Medulla oblongata (tissue), 1 donor: Measurements from ENCODE around the gene NEK4.
"Not testable (repeated sequence)": the region's sequence is repeated elsewhere in the genome, so short reads cannot be mapped to it uniquely, and the experiment has no call there.

Source experiments
- DNase-seq: peaks from one replicate; pipeline ENCODE4 v3.0.0-alpha.2; 2015; ENCODE audit errors: extremely low spot score

NEK4 gene

DNA sequence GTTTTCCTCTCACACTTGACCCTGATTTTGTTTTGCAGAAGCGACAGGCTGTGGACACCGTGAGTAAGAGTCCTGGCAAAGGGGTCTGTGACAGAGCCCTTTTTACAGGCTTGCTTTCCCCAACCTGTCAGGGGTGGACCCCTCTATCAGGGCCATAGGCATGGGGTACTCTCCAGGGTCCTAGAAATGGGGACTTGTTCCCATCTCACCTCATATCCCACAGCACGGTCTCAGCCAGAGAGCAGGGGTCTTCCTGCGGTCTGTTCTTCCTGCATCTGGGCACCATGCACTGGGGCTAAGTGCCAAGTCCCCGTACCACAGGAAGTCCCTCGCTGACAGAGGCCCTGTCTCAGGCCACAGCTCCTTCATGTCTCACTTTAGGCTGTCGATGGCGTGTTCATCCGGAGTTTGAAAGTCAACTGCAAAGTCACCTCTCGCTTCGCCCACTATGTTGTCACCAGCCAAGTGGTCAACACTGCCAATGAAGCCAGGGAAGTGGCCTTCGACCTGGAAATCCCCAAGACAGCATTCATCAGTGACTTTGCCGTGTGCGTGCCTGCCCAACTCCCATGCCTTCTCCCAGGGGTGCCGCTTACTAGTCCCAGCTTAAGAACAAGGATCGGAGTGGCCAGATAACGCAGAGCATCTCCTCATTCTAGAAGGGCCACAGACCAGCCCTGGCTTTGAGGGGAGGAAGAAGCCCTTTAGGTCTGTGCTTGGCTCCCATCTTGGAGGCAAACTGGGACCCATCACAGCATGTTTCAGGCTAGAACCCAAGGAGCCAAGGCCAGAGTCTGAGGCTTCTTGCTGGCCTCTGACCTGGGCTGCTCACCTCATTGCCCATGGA, 7.4 kb upstream of the NEK4 start:
- DNase-seq, result no peak

DNA sequence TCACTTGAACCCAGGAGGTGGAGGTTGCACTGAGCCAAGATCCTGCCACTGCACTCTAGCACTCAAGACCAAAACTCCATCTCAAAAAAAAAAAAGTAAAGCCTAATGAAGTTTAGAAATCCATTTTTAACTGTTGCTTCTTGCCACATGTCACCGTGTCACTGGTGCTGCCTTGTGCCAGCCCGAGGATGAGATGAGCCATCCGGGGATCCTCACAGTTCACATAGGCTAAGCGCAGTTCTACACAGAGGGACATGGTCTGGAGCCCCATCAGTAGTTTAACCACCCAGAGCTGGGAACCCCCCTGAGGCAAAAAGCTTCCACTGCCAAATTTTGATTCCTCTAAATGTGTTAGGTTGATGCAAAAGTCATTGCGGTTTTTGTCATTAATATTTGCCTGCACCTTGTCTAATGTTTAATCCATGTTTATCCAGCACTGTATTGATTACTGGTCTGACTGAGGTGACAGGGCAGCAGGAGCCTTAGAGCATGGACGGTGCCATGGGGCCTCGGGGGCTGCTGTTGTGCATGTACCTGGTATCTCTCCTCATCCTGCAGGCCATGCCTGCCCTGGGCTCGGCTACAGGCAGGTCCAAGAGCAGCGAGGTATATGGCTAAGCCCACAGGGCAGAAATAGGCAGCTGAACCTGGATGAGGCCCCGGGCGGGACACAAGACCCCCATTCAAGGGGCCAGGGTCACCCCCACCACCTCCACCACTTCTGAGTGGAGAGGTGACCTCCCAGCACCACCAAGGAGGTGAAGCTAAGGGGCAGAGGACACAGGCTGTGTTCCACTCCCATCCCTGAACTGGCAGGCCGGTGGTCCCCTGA, 6.6 kb upstream of the NEK4 start, which contains the start of gene ITIH1:
Gene ITIH1, plus strand, starts transcription at position 473 of the 832 bp plus-strand sequence. Its CDS starts 17 bp downstream, at position 490.
- DNase-seq, result no peak

DNA sequence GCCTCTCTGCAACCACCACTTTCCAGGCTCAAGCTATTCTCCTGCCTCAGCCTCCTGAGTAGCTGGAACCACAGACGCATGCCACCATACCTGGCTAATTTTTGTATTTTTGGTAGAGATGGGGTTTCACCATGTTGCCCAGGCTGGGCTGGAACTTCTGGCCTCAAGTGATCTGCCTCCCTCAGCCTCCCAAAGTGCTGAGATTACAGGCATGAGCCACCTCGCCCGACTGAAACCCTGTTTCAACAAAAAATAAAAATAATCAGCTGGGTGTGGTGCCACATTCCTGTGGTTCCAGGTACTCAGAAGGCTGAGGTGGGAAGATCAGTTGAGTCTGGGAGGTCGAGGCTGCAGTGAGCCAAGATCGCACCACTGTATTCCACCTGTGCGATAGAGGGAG, 5.7 kb upstream of the NEK4 start:
- not testable (repeated sequence) for DNase-seq

DNA sequence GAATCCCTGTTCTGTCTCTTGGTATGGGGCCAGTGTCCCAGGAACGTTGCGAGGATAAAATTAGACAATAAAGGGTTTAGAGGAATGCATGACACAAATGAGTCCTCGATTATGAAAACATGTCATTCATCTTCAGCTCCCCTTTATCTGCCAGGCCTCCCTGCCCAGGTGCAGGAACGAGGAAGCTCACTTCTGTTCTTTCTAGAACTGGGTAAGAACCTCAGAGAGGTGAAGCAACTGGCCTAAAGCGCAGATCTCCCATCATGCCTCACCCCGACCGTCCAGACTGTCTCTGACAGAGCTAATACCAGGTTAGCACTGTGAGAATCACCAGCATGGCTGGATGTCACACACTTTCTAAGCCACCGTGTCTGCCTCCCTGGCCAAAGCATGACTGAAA, 5.1 kb upstream of the NEK4 start:
- no peak for DNase-seq

DNA sequence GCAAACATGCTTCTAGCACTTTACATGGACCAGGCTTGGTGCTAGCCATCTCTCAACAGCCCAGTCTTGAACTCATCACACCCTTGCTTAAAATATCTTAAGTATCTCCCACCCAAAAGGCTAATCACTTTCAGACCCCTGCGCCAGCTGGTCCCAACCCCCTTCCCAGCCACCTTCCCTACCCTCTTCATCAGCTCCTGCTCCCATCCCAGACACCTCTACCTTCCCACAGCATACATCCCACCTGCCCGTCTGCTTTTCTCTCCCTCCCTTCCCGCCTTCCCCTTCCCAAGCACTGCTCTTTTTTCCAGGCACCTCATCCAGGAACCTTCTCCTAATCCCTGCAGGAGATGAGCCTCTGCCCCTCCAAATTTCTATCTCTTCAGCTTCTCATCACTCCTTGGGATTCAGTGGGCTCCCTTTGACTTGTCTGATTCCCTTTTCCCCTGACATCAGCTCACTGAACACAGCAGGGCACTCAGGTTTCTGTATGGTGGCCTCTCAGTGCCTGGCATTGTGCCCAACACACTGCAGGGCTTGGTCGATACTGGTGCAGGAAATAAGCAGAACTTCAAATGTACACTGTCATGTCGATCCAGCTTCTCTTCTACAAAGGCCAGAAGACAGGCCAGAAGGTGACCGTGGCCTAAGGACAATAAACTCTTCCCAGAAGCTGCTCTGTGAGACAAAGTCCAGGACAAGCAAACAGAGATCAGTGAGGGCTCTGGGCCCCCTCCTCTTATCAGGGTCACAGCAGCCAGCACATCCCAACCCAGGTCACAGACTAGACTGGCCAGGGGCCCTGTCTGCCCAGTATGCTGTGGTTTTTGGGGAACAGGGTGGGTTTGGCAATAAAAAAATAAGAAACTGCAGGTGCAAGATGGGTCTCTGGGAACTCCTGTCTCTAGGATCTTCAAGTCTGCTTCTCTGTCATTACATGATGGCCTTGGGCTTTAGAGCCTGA, 4.4 kb upstream of the NEK4 start:
- DNase-seq, result peak; percentile 20

DNA sequence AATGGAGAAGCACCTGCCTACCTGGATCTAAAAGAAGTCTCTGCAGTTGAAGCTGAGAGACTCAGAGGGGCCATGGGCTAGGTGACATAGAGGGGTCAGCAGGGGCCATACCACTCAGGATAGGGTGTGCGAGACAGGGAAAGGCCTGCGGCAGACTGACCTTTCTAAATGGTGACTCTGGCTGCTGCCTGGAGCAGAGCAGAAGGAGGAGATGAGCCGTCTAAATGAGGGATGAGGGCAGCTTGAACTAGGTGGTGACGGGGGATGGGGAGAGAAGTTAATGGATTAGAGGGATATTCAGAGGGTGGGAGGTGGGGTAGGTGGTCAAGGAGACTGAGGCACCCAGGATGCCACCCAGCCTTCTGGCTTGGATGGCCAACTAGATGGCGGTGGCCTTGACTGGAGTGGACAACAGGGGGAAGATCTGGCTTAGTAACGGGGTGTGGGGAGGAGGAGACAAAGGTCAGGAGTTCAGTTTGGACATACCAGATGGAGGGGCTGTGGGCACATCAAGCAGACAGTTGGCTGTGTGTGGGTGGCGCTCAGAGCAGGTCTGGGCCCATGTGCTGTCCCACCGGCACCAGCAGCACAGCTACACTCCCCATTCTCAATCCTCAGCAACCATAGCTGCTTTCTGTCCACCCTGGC, 3.5 kb upstream of the NEK4 start:
- no peak for DNase-seq

DNA sequence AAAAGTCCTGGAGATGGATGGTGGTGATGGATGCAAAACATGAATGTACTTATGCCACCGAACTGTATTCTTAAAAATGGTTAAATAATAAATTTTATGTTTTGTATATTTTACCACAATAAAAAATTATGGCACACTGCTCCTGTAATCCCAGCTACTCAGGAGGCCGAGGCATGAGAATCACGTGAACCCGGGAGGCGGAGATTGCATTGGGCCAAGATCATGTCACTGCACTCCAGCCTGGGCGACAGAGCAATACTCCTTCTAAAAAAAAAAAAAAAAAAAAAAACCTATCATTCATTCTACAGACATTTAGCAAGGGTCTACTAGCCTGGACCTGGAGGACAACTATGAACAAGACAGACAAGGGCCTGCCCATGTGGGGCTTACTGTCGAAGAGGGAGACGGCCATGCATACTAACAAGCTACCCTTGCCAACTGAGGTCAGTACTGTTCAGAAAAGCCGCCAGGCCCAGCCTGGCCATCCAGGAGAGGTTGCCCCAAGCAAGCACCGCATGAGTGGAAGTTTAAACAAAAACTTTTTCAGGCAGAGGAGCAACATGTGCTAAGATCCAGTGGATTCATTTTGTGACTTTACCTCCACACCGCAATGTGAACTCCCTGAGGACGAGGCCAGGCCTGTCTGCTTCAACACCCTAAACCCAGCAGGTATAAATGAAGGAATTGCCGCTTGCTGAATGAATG, 2.8 kb upstream of the NEK4 start:
- no peak for DNase-seq

DNA sequence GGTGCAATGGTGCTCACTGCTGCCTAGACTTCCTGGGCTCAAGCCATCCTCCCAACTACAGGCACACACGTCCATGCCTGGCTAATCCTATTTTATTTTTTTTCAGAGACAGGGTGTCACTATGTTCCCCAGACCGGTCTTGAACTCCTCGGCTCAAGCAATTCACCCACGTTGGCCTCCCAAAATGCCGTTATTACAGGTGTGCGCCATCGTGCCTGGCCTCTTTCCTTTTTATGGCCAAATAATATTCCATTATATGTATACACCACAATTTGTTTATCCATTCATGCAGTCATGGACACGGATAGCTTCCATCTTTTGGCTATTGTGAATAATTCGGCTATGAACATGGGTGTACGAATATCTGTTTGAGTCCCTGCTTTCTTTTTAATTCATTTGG, 962 bp upstream of the NEK4 start:
- DNase-seq, result no peak

DNA sequence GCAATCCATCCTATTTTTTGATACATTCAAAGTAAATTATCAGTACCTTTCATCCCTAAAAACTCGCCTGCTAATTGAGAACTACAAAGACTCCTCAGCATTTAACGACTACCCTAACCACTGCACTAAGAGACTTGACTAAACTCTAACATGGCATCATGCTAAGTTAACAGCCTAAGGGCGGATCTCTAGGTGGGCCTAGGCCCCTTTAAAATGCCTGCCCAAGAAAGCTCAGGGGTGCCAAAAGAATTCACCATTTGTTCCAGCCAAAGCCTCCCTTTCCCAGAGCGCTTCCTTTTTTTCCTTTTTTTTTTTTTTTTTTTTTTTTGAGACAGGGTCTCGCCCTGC, 568 bp upstream of the NEK4 start:
- no peak for DNase-seq

DNA sequence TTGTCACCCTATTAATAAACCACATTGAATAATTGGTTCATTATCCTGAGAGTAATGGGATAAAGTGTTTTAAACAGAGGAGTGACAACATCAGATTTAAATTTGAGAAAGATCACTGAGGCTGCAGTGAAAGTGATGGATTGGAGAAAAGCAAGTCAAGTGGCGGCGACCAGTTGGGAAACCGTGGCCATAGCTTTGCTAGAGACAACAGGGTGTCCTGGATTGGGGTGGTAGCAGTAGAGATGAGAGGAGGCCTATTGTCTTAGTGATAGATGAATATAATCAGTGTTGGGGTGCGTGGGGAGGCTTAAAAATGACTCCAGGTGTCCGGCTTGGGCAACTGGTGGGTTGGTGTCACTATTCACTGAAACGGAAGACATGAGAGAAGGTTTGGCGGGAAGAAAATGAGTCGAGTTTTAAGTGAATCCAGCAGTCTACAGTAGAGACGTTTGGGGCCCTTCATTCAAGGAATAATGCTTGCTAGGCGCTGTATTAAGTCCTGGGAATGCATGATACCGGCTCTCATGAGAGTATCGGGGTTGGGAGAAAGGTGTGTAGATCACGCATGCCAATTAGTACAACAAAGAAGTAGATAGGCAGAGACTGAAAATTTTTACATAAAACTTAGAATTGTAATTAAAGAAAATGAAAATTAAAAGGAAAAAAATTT, 819 bp downstream of the NEK4 start:
- DNase-seq, result no peak

DNA sequence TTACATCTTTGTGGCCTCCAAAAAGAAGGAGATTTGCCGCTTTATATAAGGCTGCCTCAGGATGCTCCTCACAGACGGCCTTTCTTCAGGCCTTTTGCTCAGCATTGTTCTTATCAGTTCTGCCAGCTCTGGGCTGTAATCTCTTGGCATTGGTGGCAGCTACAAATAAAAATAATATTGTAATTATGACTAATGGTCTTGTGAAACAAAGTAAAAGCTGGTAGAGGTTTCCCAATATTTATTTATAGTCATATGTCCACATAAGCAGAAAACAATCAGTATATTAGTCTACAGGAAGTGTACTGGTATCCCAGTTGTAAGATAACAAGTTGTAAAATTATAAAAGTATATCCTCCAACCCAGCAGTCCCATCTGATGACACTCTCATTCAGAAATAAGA, 7.3 kb downstream of the NEK4 start:
- DNase-seq, result no peak

DNA sequence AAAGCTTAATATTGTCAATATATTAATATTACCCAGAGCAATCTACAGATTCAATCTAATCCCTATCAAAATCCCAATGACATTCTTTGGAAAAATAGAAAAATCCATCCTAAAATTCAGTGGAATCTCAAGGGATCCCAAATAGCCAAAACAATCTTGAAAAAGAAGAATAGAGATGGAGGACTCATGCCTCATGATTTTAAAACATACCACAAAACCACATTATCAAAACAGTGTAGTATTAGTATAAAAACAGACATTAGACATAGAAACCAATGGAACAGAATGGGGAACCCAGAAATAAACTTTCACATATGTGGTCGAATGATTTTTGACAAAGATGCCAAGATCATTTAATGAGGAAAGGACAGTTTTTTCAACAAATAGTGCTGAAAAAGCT, 14.6 kb downstream of the NEK4 start:
- DNase-seq, result no peak

DNA sequence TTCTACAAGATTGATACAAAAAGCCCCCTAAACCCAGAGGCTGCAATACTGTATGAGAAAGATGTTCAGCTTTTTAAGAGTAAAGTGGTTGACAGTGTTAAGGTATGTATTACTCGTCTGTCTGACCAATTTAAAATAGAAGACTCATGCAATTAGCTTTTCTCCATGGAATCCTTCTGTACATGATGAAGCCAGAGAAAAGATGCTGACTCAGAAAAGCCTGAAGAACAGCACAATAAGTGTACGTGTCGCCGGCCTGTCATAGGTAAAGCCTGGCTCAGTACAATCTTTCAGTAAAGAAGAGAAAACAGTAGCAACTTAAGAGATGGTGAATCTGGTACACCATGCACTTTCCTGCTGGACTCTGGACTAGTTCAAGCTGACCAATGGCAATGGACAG, 16.4 kb downstream of the NEK4 start:
- no peak for DNase-seq

DNA sequence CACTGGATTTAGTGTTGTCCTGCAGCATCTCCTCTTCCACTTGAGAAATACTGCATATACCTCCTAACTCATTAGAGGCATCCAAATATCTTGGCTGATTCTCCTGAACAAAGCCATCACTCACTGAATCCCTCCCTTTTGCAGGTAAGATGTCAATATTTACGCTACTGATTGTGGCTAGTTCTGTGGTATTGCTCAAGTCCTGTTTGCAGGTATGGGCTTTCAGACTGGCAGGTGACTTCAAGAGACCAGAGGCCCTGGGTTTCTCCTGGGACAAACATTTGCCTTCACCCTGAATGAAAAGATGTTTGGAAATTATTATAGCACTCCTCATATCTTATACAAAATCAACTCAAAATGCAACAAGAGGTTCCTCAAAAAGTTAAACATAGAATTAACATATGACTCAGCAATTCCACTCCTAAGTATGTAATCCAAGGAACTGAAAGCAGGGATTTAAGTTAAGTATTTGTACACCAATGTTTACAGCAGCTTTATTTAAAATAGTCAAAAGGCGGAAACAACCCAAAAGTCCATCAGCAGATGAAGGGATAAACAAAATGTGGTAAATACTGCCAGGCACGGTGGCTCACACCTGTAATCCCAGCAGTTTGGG, 18.6 kb downstream of the NEK4 start:
- DNase-seq, result no peak

DNA sequence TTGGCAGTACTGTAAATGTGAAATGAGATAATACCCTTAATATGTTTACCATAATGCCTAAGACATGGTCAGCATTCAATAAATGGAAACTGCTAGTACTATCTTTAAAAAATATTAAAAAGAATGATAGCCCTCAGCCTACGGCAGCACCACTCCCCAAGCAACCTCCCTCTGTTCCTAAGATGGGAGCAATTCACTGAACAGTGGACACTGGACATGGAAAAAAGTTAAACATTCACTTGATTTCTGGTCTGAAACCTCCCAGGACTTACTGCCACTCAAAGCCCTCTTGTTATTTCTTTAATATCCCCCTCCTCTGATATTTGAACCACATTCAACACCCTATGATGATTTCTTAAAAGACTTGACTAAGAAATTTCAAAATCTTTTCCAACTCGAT, 27.0 kb downstream of the NEK4 start:
- DNase-seq, result no peak

DNA sequence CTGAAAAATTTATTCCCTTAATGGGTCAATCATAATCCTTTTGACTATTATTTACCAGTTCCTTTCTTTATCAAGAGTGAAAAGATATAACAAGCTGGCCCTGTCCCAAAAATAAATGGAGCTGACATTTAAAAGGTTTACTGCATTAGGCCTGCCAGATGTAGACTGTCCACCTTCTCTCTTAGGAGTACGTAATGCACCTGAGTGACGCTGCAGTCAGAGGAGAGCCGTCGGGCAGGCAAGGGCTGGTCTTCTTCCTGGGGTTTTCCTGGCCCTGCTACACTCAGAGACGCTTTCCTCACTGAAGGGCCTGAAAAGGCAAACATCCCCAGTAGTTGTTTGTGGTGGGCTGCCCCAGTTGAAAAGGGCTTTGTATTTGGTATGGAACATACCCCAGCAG, 27.6 kb downstream of the NEK4 start:
- DNase-seq, result no peak

DNA sequence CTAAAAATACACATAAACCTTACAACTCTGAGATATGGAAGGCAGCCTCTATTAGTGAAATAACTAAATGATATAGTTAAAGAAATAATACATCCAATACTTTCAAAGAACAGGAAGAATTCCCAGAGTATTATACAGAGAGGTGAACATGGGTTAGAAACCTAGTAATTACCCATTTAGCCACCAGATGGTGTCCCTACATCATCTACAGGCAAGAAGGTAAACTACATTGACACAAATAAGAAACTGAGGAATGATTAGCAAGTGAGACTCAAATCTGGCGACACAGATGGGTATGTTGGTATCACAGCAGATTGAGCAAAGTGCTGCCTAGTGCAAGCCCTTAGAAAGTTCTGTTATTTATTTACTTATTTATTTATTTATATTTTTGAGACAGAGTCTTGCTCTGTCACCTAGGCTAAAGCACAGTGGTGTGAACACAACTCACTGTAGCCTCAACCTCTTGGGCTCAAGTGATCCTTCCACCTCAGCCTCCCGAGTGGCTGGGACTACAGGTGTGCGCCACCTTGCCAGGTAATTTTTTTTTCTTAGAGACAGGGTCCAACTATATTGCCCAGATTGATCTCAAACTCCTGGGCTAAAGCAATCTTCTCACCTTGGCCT, 28.2 kb downstream of the NEK4 start:
- peak; percentile 38 for DNase-seq

DNA sequence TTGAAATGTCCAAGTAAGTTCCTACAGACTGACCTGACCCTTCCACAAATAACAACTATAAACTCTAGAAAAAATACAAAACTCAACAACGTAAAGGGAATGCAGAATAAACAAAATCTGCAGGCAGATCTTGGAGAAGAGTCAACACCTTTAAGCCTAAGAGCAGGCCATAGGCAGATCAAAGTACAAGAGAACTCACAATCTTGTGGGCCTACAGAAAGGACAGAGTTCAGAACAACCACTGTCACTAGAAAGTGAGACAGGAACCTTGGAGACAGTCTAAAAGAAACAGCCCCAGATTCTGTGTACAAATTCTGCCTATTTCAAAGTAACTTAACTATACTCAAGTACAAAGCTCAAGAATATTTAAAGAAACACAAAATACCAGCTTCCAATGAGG, 31.0 kb downstream of the NEK4 start:
- DNase-seq, result no peak

DNA sequence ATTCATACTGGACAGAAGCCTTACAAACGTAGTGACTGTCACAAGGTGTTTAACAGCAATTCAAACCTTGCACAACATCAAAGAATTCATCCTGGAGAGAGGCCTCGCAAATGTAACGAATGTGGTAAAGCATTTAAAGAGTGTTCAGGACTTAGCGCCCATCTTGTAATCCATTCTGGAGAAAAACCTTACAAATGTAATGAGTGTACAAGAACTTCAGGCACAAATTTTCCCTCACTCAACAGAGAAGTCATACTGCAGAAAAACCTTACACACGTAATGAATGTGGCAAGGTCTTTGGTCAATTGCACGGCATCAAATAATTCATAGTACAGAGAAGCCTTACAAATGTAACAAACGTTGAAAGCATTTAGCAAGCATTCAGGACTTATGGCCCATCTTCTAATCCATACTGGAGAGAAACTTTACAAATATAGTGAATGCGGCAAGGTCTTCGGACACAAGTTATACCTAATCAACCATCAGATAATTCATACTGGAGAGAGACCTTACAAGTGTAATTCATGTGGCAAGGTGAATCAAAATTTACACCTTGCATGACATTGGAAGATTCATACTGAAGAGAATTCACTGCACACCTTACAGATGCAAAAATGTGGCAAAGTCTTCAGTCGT, 37.4 kb downstream of the NEK4 start:
- DNase-seq, result no peak
